HUES6 (cell line): Measurements from ENCODE around the gene TNS1.

Experiments used
- H3K27ac ChIP-seq: 2 replicates; pipeline ENCODE4 v1.7.0; 2013; ENCODE audit warnings: low read depth, mild to moderate bottlenecking, low read length, inconsistent platforms
- H3K27me3 ChIP-seq: 2 replicates; pipeline ENCODE4 v1.6.1; 2013; ENCODE audit warnings: low read length; ENCODE audit not compliant: control insufficient read depth, insufficient read depth
- H3K36me3 ChIP-seq: 2 replicates; pipeline ENCODE4 v1.6.1; 2013; ENCODE audit warnings: low read length; ENCODE audit not compliant: control insufficient read depth, insufficient read depth
- H3K4me1 ChIP-seq: 2 replicates; pipeline ENCODE4 v1.6.1; 2013; ENCODE audit warnings: low read length; ENCODE audit not compliant: control insufficient read depth, insufficient read depth
- H3K4me3 ChIP-seq: 2 replicates; pipeline ENCODE4 v1.5.1; 2013; ENCODE audit warnings: low read depth, low read length
- H3K9ac ChIP-seq: one replicate; pipeline ENCODE4 v1.6.1; 2013; ENCODE audit warnings: mild to moderate bottlenecking, low read length
- H3K9me3 ChIP-seq: 2 replicates; pipeline ENCODE4 v1.6.1; 2013; ENCODE audit warnings: low read depth, low read length; ENCODE audit not compliant: control insufficient read depth, insufficient read depth

The TNS1 gene

GRCh38 chr2:217853301-217853881, 149.4 kb downstream of the TNS1 start:
- Histone ChIP-seq H3K9me3 (no peaks in the 10 kb centered on the region), H3K36me3 (no peaks in the 10 kb centered on the region), H3K4me3 (no peak overlapping the region), H3K9ac (no peak overlapping the region), H3K27ac (no peak overlapping the region), H3K27me3 (no peaks in the 10 kb centered on the region), H3K4me1 (peaks cover 12% of the 10 kb centered on the region; the same call in 1 of the 2 replicates)

GRCh38 chr2:217852555-217853211, 150.1 kb downstream of the TNS1 start:
- Histone ChIP-seq H3K36me3 (no peaks in the 10 kb centered on the region), H3K4me1 (peaks cover 5% of the 10 kb centered on the region; the same call in 1 of the 2 replicates), H3K27me3 (no peaks in the 10 kb centered on the region), H3K27ac (no peak overlapping the region), H3K9ac (no peak overlapping the region), H3K4me3 (no peak overlapping the region), H3K9me3 (no peaks in the 10 kb centered on the region)

GRCh38 chr2:217851191-217852020, 151.4 kb downstream of the TNS1 start:
- no peak overlapping the region for H3K9ac ChIP-seq
- peaks cover 2% of the 10 kb centered on the region; the same call in 1 of the 2 replicates for H3K4me1 ChIP-seq
- no peak overlapping the region for H3K4me3 ChIP-seq
- H3K27ac ChIP-seq: no peak overlapping the region
- no peaks in the 10 kb centered on the region for H3K36me3 ChIP-seq
- H3K27me3 ChIP-seq: no peaks in the 10 kb centered on the region
- H3K9me3 ChIP-seq: no peaks in the 10 kb centered on the region

DNA sequence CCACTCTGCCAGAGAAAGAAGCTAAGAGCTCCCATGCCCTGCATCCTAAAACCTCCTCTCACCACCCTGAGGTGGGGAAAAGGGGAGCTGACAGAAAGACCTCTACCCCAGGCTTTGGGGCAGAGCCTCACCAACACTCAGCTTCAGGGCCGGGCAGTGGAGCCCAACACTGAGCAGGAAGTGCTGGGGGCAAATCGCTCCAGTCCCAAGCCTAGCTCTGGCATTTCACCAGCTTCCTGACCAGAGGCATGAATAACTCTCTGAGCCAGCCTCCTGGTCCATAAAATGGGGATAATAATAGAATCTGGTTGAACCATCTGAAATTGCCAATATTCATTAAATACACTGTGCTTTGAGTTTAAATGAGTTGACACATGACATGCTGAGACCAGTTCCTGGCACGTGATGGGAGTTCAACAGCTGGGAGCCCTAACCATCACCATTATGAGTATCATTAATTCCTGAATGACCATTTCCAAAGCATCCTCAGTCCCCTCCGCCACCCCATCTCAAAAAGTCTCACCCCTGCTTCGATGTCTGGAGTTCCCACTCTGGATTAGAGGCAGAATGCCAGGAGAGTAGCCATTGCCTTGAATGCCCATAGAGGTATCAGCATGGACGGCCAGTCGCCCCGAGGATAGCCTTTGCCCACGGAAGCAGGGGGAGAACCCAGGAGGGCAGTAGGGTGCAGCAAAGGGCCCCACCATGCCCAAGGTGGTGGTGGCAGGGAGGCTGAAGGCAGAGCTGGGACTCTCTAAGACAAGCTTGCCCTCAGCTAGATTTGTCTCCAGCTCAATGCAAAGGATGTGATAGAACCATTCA, 153.4 kb downstream of the TNS1 start:
- Histone ChIP-seq H3K36me3 (no peaks in the 10 kb centered on the region), H3K27me3 (no peaks in the 10 kb centered on the region), H3K4me1 (peaks cover 2% of the 10 kb centered on the region; the same call in 1 of the 2 replicates), H3K4me3 (no peak overlapping the region), H3K9ac (no peak overlapping the region), H3K9me3 (peaks cover 12% of the 10 kb centered on the region), H3K27ac (no peak overlapping the region)

DNA sequence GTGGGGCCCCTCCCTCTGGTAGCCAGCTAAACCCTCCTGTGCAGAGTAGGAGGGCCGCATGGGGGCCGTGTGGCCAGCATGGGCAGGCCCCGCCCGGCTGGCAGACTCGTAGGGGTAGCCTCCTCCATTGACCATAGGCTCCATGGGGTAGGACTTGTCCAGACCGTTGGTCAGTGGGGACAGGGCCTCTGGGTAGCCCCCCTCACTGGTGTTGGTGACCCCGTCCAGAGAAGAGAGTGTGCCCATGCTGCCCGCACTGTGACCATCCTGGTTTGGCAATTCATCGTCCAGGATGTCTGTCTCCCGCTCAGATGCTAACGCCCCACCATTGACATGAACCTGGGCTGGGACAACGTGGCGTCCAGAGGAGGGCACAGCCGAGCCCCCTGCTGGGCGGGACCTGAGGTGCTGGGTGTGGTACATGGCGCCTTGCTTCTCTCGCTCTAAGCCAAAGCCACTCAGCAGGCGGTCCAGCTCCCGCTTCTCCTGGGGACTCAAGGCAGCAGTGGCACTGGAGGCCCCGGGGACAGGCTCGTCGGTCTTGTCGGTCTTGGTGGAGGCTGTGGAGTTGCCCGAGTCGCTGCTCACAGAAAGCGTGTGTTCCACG, 154.3 kb downstream of the TNS1 start:
- Histone ChIP-seq H3K27ac (no peak overlapping the region), H3K4me1 (peaks cover 2% of the 10 kb centered on the region; the same call in 1 of the 2 replicates), H3K4me3 (no peak overlapping the region), H3K36me3 (no peaks in the 10 kb centered on the region; the same call in 1 of the 2 replicates), H3K9me3 (peaks cover 17% of the 10 kb centered on the region), H3K27me3 (no peaks in the 10 kb centered on the region), H3K9ac (no peak overlapping the region)

DNA sequence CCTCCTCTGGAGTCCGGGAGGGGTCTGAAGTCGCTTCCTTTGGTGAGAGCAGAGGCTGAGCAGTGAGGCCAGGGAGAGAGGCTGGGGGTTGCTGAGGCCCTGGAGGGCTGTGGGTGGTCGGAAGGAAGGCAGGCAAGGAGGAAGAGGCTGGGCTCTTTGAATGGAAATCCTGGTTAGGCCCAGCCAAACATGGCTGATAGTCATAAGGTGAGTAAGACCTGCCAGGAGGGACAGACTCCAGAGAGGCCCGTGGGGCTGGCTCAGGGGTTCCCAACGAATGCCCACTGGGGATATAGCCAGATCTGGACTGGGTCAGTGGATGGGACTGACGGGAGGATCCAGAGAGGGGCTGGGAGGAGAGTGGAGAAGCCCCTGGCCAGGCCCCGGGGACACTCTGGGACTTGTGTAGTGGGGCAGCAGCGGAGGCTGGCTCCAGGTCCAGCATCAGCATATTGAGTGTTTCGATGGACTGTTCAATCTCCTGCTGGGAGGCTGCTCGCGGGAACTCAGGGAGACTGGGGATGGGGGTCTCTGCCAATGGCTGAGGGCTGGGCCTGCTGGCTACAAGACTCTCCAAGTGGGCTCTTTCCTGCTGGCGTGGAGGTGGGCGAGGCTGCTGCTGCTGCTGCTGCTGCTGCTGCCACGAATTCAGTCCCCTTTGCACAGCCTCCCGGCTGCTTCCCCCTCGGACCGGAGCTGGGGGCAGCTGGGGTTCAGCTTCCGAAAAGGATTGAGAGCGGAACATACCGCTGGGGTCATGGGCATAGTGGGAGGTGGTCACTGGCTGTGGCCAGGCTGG, 155.0 kb downstream of the TNS1 start:
- no peak overlapping the region for H3K27ac ChIP-seq
- H3K36me3 ChIP-seq: no peaks in the 10 kb centered on the region; the same call in 1 of the 2 replicates
- peaks cover 2% of the 10 kb centered on the region; the same call in 1 of the 2 replicates for H3K4me1 ChIP-seq
- H3K9me3 ChIP-seq: peaks cover 17% of the 10 kb centered on the region
- H3K27me3 ChIP-seq: no peaks in the 10 kb centered on the region
- H3K9ac ChIP-seq: no peak overlapping the region
- H3K4me3 ChIP-seq: no peak overlapping the region

DNA sequence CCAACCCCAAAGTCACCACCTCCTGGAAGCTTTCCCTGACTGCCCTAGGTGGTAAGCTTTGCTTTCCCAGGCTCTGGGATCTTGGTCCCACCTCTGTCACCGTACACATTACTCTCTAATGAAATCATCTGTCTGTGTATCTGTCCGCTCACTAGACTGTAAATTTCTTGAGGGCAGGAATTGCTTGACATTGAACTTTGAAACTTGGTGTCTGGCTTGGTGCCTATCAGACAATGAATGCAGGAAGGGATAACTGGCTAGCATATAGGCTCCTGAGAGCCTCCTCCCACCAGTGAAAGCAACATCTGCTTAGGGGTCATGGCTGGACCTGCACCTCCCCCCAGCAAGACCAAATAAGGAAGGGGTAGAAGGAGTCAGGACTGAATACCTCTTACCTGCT, 155.7 kb downstream of the TNS1 start:
- H3K9ac ChIP-seq: no peak overlapping the region
- peaks cover 2% of the 10 kb centered on the region; the same call in 1 of the 2 replicates for H3K4me1 ChIP-seq
- no peaks in the 10 kb centered on the region for H3K27me3 ChIP-seq
- no peaks in the 10 kb centered on the region; the same call in 1 of the 2 replicates for H3K36me3 ChIP-seq
- H3K9me3 ChIP-seq: peaks cover 17% of the 10 kb centered on the region
- no peak overlapping the region for H3K4me3 ChIP-seq
- H3K27ac ChIP-seq: no peak overlapping the region

DNA sequence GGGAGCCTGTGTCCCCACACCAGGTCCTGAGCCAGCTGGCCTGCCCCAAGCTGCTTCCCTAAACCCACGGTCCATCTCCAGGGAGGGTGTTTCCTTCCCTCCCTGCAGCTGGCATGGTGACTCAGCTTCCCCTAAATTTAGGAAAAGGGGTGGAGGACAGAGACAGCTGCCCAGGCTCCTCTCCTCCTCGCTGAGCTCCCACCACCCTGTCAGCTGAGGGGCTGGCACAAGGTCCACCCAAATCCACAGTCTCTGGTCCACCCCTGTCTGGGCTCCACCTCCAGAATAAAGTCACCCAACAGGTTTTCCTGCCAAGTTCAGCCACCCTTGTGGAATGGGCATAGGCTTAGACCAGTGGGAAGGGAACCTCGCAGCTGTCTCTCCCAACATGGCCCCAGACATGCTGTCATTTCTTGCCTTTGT, 156.5 kb downstream of the TNS1 start:
- no peak overlapping the region for H3K4me3 ChIP-seq
- H3K27ac ChIP-seq: no peak overlapping the region
- H3K4me1 ChIP-seq: peaks cover 2% of the 10 kb centered on the region; the same call in 1 of the 2 replicates
- H3K9ac ChIP-seq: no peak overlapping the region
- H3K9me3 ChIP-seq: peaks cover 17% of the 10 kb centered on the region
- H3K27me3 ChIP-seq: no peaks in the 10 kb centered on the region
- H3K36me3 ChIP-seq: no peaks in the 10 kb centered on the region; the same call in 1 of the 2 replicates

DNA sequence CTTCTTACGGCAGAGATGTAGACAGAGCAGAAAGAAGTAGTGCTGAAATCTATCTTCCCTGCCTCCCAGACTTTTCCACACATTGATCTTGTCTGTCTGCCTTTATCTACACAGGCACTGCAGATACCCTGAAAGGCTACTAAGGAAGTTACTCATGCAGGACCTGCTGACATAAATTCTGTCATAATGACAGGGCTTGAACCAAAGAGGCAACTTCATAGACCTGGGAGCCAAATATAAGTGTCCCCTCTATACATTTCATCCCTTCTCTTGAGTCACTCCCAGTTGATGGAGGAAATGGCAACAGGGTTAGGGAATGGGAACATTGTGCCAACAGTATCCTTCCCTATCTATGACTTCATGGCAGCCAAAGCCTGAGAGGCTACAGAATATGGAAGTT, 157.5 kb downstream of the TNS1 start:
- Histone ChIP-seq H3K4me1 (no peaks in the 10 kb centered on the region; the same call in 1 of the 2 replicates), H3K27me3 (no peaks in the 10 kb centered on the region), H3K9ac (no peak overlapping the region), H3K4me3 (no peak overlapping the region), H3K9me3 (peaks cover 17% of the 10 kb centered on the region), H3K27ac (no peak overlapping the region), H3K36me3 (no peaks in the 10 kb centered on the region; the same call in 1 of the 2 replicates)
